ENCODE results near the gene HYAL1.
A peak's percentile ranks its signal among the peaks of the same experiment; 100 is the strongest.

HYAL1 gene

GRCh38 chr3:50303013-50303815, at the start of gene HYAL1:
Gene HYAL1, minus strand, starts transcription at chr3:50303574. Its CDS starts 618 bp downstream, at chr3:50302956.
- DNase-seq, result no peak

DNA sequence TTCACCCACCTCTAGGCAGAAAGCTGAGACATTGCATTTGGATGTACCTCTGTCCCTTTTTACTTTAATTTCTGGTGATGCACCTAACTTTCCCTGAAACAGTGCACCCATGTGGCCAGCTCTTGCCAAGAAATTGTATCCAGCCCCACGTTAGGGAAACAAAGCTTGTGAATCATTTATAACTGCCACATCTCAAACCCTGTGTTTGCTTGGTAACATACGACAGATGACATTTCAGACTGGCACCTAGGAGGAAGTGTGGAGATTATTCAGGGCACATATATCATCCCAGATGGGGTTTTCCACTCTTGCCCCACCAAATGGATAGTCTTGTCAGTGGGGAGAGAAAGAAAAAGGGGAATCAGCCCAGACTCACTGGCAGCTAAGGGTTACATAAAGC, 49.4 kb upstream of the HYAL1 start:
- DNase-seq, result no peak

- DNase-seq, result no peak
Observed at GRCh38 chr3:50351323-50351697, 47.9 kb upstream of the HYAL1 start.

DNA sequence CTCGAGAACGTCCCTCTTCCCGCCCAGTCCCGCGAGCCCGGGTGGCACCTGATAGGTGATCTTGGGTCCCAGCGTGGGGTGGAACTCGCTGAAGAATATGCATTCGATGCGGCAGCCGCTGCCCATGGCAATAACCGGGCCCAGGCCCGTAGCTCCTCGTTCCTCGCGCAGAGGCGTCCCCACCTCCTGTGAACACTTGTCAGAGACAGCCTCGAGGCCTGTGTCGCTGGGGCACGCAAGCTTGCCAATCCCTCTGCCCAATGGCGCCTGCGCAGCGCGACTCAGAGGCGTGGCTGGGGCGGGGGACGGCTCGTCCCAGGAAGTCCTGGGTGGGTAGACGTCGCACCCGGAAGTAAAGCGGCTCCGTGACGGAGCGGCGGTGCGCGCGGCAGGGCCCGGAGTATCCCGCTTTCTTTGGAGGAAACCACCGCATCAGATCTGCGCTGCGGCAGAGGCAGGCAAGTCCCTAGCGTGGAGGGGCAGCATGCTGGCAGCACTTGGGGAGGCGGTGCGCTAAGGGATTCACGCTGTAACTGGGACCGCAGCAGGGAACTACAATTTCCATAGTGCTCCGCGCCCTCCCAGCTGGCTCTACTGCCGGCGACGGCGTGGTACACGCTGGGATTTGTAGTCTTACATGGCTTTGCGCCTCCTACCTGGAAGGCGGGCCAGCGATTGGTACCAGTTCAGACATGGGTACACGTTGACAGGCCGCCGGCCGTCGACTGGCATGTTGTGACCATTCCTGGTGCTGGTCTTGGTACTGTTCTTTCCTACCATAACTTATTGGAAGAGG, 47.4 kb upstream of the HYAL1 start, which contains the start of the genes CYB561D2 and NPRL2:
Gene CYB561D2 (plus strand): TSS at position 336 of the 796 bp plus-strand sequence. CDS start 572 bp downstream, outside the sequence.
Gene NPRL2 (minus strand): TSS at position 249 of the 796 bp plus-strand sequence. CDS start 123 bp downstream, at position 126.
- peak; percentile 98 for DNase-seq

DNA sequence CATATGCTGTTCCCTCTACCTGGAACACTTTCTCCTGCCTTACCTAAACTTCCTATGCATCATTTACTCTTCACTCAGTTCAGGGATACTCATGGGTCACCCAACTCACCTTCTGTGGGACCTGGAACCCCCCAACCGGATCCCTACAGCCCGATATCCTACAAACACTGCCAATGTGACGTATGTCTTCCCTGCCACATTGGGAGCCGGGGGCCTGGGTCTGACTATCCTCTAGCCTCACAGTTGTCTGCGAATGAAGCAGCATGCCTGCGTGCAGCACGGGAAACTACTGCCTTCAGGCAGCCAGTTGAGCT, 46.8 kb upstream of the HYAL1 start:
- no peak for DNase-seq

DNA sequence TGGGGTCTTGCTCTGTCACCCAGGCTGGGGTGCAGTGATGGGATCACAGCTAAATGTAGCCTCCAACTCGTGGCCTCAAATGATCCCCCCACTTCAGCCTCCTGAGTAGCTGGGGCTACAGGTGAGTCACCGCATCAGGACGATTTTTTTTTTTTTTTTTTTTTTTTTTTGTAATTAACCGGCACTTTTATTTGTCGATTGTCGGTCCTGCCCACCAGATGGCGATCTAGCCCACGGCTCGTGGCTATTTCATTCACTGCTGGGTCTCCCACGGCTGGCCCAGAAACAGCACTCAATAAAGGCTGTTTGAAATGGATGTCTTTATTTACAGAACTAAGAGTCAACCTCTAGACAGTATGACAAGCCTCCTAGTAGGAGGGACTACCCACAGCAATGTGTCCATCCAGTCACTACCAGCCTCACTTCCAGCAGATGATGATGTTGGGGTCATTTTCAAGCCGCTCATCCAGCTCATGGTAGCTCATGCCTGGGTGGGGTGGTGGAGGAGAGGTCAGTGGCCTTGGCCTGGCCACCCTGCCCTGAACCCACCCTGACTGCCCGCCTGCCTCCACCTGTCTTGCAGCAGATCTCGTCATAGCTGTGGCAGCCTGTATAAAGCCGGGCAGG, 43.9 kb upstream of the HYAL1 start:
- DNase-seq, result peak; percentile 87 to 88

DNA sequence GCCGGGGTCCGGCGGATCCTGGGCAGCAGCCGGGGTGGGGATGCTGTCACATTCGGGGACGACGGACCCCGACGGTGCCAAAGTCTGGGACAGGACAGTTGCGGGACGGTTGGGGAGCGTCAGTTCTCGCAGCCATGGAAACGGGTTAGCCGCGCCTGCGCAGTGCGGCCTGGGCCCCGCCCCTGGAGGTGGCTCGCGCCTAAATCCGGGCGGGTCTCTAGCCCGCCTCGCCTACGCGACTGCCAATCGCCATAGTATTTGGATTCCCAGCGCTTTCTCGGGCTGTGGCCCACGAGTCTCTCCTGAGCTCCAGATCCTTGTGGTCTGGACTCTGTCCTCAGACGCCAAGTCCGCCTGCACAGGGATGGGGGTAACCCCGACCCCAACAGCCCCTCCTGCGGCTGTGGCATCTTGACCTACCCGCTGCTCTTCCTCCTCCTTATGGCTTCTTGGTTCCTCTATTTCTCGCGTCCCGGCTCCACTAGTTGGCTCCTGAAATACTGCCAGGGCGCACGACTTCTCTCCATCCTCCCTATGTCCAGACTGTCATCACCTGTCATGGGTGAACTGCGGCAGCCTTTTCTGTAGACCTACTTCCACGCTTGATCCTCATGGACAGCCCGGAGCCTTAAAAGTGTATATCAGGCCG, 42.3 kb upstream of the HYAL1 start, which contains the start of gene ZMYND10:
Gene ZMYND10 (minus strand): TSS at position 147 of the 649 bp plus-strand sequence. CDS start 153 bp downstream, outside the sequence.
- DNase-seq, result peak; percentile 77

DNA sequence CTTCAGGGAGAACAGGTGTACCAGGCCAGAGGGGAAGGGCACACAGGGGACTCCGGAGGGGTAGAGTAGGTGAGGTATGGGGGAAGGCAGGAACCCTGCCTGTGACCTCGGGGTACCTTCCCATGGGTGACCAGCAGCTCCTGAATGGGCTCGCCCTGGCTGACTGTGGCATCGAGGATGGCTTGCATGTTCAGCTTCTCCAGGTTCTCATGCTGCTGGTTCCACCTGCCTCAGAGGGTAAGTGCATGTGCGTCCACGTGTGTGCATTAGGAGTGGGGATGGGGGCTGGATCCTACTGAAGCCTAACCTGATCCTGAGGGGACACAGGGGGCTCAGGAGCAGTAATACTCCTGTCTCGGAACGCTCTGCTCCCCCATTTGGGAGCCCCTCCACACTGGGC, 41.6 kb upstream of the HYAL1 start:
- DNase-seq, result no peak

DNA sequence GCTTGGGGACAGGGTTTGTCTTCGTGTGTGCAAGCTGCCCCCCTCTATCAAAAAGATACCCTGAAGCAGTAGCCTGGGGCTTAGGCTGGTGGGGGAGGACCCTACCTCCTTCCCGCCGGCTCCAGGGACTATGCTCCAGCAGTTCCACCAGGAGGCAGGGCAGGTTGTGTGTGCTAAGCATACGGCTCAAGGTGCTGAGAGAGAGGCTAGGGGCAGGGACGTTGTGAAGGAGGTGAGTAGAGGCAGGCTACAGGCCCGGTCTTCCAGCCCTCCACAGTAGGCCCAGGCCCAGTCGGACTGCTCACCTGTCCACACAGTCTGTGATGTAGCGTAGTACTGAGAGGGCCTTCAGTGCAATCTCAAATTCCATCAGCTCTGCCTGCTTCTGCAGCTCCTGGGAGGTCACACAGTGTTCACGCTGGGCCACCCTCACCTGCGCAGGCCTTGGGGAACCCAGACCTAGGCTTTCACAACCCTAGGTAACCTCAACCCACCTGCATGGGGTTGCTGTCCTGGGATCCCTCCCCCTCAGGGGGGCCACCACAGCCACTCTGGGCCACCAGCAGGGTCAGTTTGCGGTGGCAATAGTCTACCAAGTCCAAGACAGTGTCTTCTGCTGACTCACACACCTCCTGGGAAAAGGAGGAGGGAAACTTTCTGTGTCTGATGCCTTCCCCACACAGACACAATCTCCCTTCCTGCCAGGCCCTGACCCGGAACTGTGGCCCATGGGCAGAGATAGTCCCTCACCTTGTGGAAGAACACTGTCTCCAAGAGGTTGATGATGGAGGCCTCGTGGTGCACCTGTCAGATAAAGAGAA, 39.6 kb upstream of the HYAL1 start:
- no peak for DNase-seq

GRCh38 chr3:50341996-50342650, 38.7 kb upstream of the HYAL1 start:
- DNase-seq, result no peak

DNA sequence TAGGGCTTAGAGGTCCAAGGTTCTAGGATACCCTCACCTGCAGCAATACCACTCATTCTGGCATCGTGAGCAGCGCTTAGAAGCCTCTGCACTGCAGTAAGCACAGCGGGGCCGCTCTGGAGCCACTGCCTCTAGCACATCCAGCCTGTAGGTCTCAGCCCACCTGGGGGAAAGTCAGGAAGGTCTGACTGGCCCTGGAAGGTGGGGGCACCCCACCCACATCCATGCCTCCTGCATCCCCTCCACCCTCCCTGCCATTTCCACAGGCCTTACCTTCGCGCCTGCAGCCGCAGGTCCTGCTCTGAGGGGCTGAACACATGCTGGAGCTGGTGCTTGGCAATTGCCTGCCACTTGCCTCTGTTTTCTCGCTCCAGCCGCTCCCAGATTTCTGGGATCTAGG, 38.2 kb upstream of the HYAL1 start:
- DNase-seq, result no peak

GRCh38 chr3:50340448-50341329, 37.3 kb upstream of the HYAL1 start, which contains the start of gene RASSF1:
Gene RASSF1, minus strand, starts transcription at chr3:50340836. Its CDS starts 31 bp downstream, at chr3:50340805.
- DNase-seq, result peak; percentile 72 to 77

- DNase-seq, result no peak
Observed at GRCh38 chr3:50340147-50340447, 36.7 kb upstream of the HYAL1 start.

DNA sequence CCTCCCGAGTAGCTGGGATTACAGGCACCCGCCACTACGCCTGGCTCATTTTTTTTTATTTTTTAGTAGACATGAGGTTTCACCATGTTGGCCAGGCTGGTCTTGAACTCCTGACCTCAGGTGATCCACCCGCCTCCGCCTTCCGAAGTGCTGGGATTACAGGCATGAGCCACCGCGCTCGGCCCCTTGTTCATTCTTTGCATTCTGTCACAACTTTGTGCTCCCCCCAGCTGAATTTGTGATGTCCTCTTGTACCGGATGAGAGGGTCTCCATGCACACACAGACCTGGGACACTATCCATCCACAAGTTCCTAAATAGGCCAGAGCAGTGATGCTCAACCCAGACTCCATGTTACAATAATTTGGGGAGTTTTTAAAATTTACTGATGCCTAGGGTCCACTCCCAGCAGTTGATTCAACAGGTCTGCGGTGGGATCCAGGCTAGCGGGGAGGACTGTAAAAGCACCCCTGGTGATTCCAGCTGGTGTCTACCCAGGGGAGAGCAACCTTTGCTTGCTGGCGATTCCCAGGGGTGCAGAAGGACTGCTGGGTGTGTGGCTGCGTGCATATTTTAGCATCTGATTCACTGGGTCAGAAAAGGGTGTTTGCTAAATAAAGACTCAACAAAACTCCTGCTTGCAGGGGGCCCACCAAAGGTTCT, 36.2 kb upstream of the HYAL1 start:
- DNase-seq, result no peak

DNA sequence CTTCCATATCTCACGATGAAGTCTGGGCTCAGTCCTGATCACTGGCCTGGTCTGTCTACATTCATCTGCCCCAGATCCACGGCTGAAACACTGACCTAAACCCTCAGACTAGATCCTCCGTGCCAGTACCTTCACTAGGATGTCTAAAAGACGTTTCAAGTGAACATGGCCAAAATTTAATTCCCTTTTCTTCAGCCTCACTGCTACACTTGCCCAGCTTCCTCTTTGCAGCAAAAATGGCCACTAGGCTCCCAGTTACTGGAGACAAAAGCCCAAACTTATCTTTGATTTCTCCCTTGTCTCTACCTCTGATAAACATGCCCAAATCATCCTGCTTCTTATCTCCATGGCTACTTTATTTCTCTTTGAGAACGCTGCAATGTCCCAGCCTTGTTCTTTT, 35.6 kb upstream of the HYAL1 start:
- DNase-seq, result no peak

DNA sequence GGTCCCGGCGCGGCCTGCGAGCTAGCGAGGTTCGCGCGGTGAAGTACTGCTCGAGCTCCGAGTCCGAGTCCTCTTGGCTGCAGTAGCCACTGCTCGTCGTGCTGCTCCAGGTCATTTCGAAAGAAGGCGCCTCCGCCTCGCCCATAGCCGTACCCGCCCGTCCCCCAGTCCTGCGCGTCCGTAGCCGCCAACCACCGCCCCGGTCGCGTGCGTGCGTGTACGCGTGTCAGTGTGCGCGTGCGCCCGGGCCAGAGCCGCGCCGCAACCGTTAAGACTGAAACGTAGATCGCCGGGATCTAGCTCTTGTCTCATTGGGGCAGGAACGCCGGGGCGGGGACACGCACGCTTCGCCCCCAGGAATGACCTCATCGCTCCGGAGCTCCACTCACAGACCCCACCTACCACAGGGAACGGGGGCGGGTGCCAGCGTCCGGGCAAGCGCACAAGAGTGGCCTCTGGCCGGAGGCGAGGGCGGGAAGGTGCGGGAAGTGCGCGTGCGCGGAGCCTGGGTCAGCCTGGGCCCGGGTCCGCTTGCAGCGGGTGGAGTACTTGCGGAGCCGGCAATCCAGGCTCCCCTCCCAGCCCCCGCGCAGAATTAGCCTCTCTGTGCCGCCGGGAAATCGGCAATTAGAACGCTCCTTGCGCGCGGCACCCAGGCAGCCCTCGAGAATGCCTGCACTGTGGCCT, 33.9 kb upstream of the HYAL1 start:
- DNase-seq, result peak; percentile 95 to 97

GRCh38 chr3:50336452-50337174, 33.2 kb upstream of the HYAL1 start:
- DNase-seq, result no peak

GRCh38 chr3:50334339-50335075, 31.1 kb upstream of the HYAL1 start:
- DNase-seq, result no peak

All from CD4-positive, alpha-beta T cell treated with Interleukin-4 for 1 hour (primary cell).